Activated T-cell treated with anti-CD3 and anti-CD28 coated beads for 48 hours (primary cell): ENCODE measurements around the gene NEFH.
"Not testable (repeated sequence)": the region's sequence is repeated elsewhere in the genome, so short reads cannot be mapped to it uniquely, and the experiment has no call there.

Experiments
- DNase-seq: peaks from one replicate; pipeline ENCODE4 v3.0.0-alpha.2; 2020; ENCODE audit warnings: low read depth

NEFH gene

GRCh38 chr22:29461263-29461662, 18.8 kb upstream of the NEFH start:
- DNase-seq = no peak

GRCh38 chr22:29463629-29464028, 16.4 kb upstream of the NEFH start:
- no peak for DNase-seq

GRCh38 chr22:29464581-29464980, 15.4 kb upstream of the NEFH start:
- DNase-seq = no peak

- DNase-seq = no peak
These were observed 10.3 kb upstream of the NEFH start for GRCh38 chr22:29469755-29470154.

- DNase-seq = peak; percentile 75
These were observed 9.7 kb upstream of the NEFH start for GRCh38 chr22:29470159-29470855.

- no peak for DNase-seq
These were observed 7.0 kb upstream of the NEFH start for GRCh38 chr22:29473001-29473400.

GRCh38 chr22:29475550-29475949, 4.5 kb upstream of the NEFH start:
- no peak for DNase-seq

GRCh38 chr22:29476116-29476515, 3.9 kb upstream of the NEFH start:
- no peak for DNase-seq

- DNase-seq = no peak
These were observed 2.2 kb upstream of the NEFH start for GRCh38 chr22:29477723-29478318.

GRCh38 chr22:29478326-29479276, 1.4 kb upstream of the NEFH start:
- no peak for DNase-seq

GRCh38 chr22:29480262-29480511, 169 bp downstream of the NEFH start:
- no peak for DNase-seq

- peak; percentile 58 for DNase-seq
These were observed 670 bp downstream of the NEFH start for GRCh38 chr22:29480512-29481264.

- no peak for DNase-seq
These were observed 1.4 kb downstream of the NEFH start for GRCh38 chr22:29481265-29482000.

- DNase-seq = no peak
These were observed 2.2 kb downstream of the NEFH start for GRCh38 chr22:29482253-29482652.

- DNase-seq = no peak
These were observed 2.7 kb downstream of the NEFH start for GRCh38 chr22:29482726-29483125.

GRCh38 chr22:29483254-29483653, 3.2 kb downstream of the NEFH start:
- DNase-seq = no peak

GRCh38 chr22:29484642-29485041, 4.6 kb downstream of the NEFH start:
- no peak for DNase-seq

GRCh38 chr22:29485448-29485847, 5.4 kb downstream of the NEFH start:
- no peak for DNase-seq

GRCh38 chr22:29487426-29487986, 7.5 kb downstream of the NEFH start:
- DNase-seq = no peak

GRCh38 chr22:29489127-29489780, 9.2 kb downstream of the NEFH start:
- DNase-seq = not testable (repeated sequence)

GRCh38 chr22:29491012-29491411, 11.0 kb downstream of the NEFH start:
- DNase-seq = no peak
